DND-41 (cell line): ENCODE measurements around the gene CTAG2.

Experiments used
- ATAC-seq: fragments of 200-7000 bp; cut with Tn5 transposase; 3 replicates; pipeline ENCODE4 v1.9.1; 2021; ENCODE audit warnings: low read depth; ENCODE audit not compliant: insufficient read depth
- DNase-seq: peaks from one replicate; pipeline ENCODE4 v3.0.0-alpha.2; 2020
- H2AFZ ChIP-seq: 2 replicates; pipeline ENCODE4 v1.6.0; 2012; ENCODE audit warnings: low read depth, low read length
- H3K27ac ChIP-seq: 2 replicates; pipeline ENCODE4 v1.5.1; 2012; ENCODE audit warnings: low read length, inconsistent platforms
- H3K27me3 ChIP-seq: fragments of 200-600 bp; sonication (generic); 2 replicates; pipeline ENCODE4 v1.6.0; 2012; ENCODE audit warnings: low read length, mild to moderate bottlenecking, inconsistent platforms; ENCODE audit not compliant: insufficient read depth, poor library complexity
- H3K36me3 ChIP-seq: 2 replicates; pipeline ENCODE4 v1.5.1; 2012; ENCODE audit warnings: low read length, inconsistent platforms; ENCODE audit not compliant: insufficient read depth
- H3K4me1 ChIP-seq: 2 replicates; pipeline ENCODE4 v1.5.1; 2012; ENCODE audit warnings: mild to moderate bottlenecking, low read length; ENCODE audit not compliant: insufficient read depth
- H3K4me2 ChIP-seq: 2 replicates; pipeline ENCODE4 v1.6.0; 2012; ENCODE audit warnings: mild to moderate bottlenecking, moderate library complexity, low read length, inconsistent platforms; ENCODE audit not compliant: insufficient read depth
- H3K4me3 ChIP-seq, 2 experiments: fragments of 200-600 bp in 1 of 2; shearing (Covaris generic) in 1 of 2; 2 replicates each; pipeline ENCODE4 v1.5.1; 2012 to 2016; ENCODE audit warnings: inconsistent platforms in 2 of 2, low read length in 2 of 2, mild to moderate bottlenecking in 2 of 2, low read depth in 1 of 2, moderate library complexity in 1 of 2
- H3K79me2 ChIP-seq: 2 replicates; pipeline ENCODE4 v1.6.0; 2012; ENCODE audit warnings: low read length, inconsistent platforms; ENCODE audit not compliant: insufficient read depth
- H3K9ac ChIP-seq: 2 replicates; pipeline ENCODE4 v1.6.0; 2012; ENCODE audit warnings: low read depth, mild to moderate bottlenecking, inconsistent platforms, low read length, moderate library complexity
- H3K9me3 ChIP-seq: 2 replicates; pipeline ENCODE4 v1.5.1; 2012; ENCODE audit warnings: low read length, moderate library complexity, mild to moderate bottlenecking, inconsistent platforms; ENCODE audit not compliant: insufficient read depth, severe bottlenecking
- H4K20me1 ChIP-seq: 2 replicates; pipeline ENCODE4 v1.6.0; 2012; ENCODE audit warnings: low read length; ENCODE audit not compliant: insufficient read depth
- CTCF ChIP-seq: IDR thresholded peaks from 2 replicates; pipeline ENCODE4 v1.5.1; 2012; ENCODE audit warnings: borderline replicate concordance, low read length, moderate library complexity, mild to moderate bottlenecking; ENCODE audit not compliant: poor library complexity, severe bottlenecking; ENCODE audit errors: extremely low read depth
- EZH2 ChIP-seq: IDR thresholded peaks from 3 replicates; pipeline ENCODE4 v1.6.1; 2012; ENCODE audit warnings: borderline replicate concordance, low read depth, mild to moderate bottlenecking, moderate library complexity, low read length, inconsistent platforms; ENCODE audit not compliant: severe bottlenecking

The CTAG2 gene

GRCh38 chrX:154607370-154607769, 46.0 kb downstream of the CTAG2 start:
- Histone ChIP-seq H3K9ac (no peak overlapping the region), H3K4me1 (no peaks in the 10 kb centered on the region), H3K4me2 (no peak overlapping the region), H3K27me3 (no peaks in the 10 kb centered on the region), H3K36me3 (no peaks in the 10 kb centered on the region), H3K9me3 (no peaks in the 10 kb centered on the region), H3K4me3 (no peak overlapping the region), H3K79me2 (no peaks in the 10 kb centered on the region), H4K20me1 (no peaks in the 10 kb centered on the region), H2AFZ (no peak overlapping the region), H3K27ac (no peak overlapping the region)
- DNase-seq = no peak
- ATAC-seq = no peak
- no peak for TF ChIP-seq EZH2
- no peak for TF ChIP-seq CTCF

DNA sequence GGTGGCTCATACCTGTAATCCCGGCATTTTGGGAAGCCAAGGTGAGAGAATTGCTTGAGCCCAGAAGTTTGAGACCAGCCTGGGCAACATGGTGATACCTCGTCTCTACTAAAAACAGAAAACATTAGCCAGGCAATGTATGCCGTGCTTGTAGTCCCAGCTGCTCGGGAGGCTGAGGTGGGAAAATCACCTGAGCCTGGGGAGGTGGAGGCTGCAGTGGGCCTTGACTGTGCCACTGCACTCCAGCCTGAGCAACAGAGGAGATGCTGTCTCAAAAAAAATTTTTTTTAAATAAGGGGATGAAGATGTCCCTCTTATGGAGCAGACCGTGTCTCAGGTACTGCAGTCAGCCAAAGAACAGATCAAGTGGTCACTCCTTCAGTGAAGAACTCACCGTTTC, 47.8 kb downstream of the CTAG2 start:
- Histone ChIP-seq H3K79me2 (no peaks in the 10 kb centered on the region), H2AFZ (no peak overlapping the region), H3K27me3 (no peaks in the 10 kb centered on the region), H4K20me1 (no peaks in the 10 kb centered on the region), H3K4me3 (no peak overlapping the region), H3K9me3 (no peaks in the 10 kb centered on the region), H3K36me3 (no peaks in the 10 kb centered on the region), H3K9ac (no peak overlapping the region), H3K4me1 (no peaks in the 10 kb centered on the region), H3K4me2 (no peak overlapping the region), H3K27ac (no peak overlapping the region)
- no peak for DNase-seq
- TF ChIP-seq EZH2 = no peak
- TF ChIP-seq CTCF = no peak
- ATAC-seq = no peak

DNA sequence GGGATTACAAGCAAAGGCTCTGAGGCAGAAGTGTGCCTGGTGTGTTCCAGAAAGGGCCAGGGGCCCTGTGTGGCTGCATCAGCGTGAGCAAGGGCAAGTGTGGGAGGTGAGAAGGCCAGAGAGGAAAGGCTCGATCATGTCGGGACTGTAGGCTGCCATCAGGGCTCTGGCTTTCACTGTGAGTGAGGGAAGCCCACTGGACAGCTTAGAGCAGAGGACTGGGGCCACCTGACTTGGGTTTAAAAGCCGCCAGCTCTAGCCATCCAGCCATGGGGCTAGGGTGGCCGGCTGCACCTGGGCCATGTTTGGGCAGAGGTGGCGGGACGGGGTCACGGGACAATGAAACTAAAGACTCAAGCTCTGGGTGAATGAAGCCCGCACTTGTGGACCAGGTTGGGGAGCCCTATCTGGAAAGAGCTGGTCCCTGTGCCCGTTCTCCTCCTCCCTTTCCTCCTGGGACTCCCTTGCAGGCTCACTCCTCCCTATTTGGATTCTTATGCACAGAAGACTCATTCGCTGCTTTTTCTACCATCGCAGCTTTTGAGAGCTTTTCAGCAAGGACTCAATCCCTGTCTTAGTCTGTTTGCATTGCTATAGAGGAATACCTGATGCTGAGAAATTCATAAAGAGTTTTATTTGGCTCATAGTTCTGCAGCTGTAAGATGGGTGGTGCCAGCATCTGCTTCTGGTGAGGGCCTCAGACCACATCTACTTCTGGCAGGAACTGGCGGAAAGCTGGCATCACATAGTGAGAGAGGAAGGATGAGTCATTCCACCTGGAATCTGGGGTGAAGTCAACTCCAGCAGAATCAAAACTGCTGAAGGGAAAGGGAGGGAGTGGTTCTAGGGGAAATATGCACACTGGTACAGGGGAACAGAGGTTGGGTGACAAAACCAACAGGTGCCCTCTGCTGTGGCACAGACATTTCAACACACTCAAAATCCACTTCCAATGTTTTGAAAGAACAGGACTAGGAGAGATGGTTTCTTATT, 49.6 kb downstream of the CTAG2 start:
- no peaks in the 10 kb centered on the region for H4K20me1 ChIP-seq
- no peaks in the 10 kb centered on the region for H3K79me2 ChIP-seq
- no peak overlapping the region for H2AFZ ChIP-seq
- H3K4me3 ChIP-seq = no peak overlapping the region
- no peak overlapping the region for H3K27ac ChIP-seq
- no peak overlapping the region for H3K4me2 ChIP-seq
- ATAC-seq = no peak
- no peak for TF ChIP-seq EZH2
- TF ChIP-seq CTCF = no peak
- no peaks in the 10 kb centered on the region for H3K36me3 ChIP-seq
- H3K27me3 ChIP-seq = no peaks in the 10 kb centered on the region
- no peak overlapping the region for H3K9ac ChIP-seq
- no peaks in the 10 kb centered on the region for H3K9me3 ChIP-seq
- H3K4me1 ChIP-seq = 0 out of 2 replicates have a peak, but pooled peaks cover 2% of the 10 kb centered on the region
- no peak for DNase-seq
